Progenitor cell of endocrine pancreas (in vitro differentiated cells): ENCODE measurements around the gene GRAMD4. TPM values are rescaled to one million over a fixed set of nuclear protein-coding genes. Genes with fewer than 3 reads are reported as not detected.
A peak's percentile ranks its signal among the peaks of the same experiment; 100 is the strongest.

Source experiments
- DNase-seq: peaks from one replicate; pipeline ENCODE4 v3.0.0; 2021; ENCODE audit warnings: low spot score; ENCODE audit not compliant: unreplicated experiment
- H3K27ac Mint-ChIP-seq: 2 replicates; pipeline ENCODE4 v1.8.0; 2021; ENCODE audit warnings: mild to moderate bottlenecking, moderate library complexity, mixed read lengths
- H3K27me3 Mint-ChIP-seq: 2 replicates; pipeline ENCODE4 v1.8.0; 2021; ENCODE audit warnings: mixed read lengths
- H3K36me3 Mint-ChIP-seq: 2 replicates; pipeline ENCODE4 v1.8.0; 2022; ENCODE audit warnings: mixed read lengths; ENCODE audit not compliant: insufficient read depth
- H3K4me1 Mint-ChIP-seq: 2 replicates; pipeline ENCODE4 v1.8.0; 2021; ENCODE audit warnings: low read depth, mixed read lengths
- H3K4me3 Mint-ChIP-seq: 2 replicates; pipeline ENCODE4 v1.8.0; 2021; ENCODE audit warnings: low read depth, mild to moderate bottlenecking, moderate library complexity, mixed read lengths
- H3K9me3 Mint-ChIP-seq: 2 replicates; pipeline ENCODE4 v1.8.0; 2021; ENCODE audit warnings: low read depth, mixed read lengths
- CTCF ChIP-seq: fragments of 200-600 bp; sonication (generic); IDR thresholded peaks from one replicate; pipeline ENCODE4 v1.5.0; 2021; ENCODE audit warnings: antibody characterized with exemption, mild to moderate bottlenecking; ENCODE audit not compliant: unreplicated experiment
- total RNA-seq: library from RNA; stranded (reverse); gene quantifications from 2 replicates; pipeline ENCODE4 v1.2.1, GENCODE V29; 2021

The GRAMD4 gene
- total RNA-seq, 1 donor from 2014 or later = 68.8 TPM

GRCh38 chr22:46660604-46661201 lies 40.5 kb downstream of the GRAMD4 start:
- H3K27me3 Mint-ChIP-seq = no peaks in the 10 kb centered on the region
- DNase-seq = no peak
- H3K27ac Mint-ChIP-seq = no peak overlapping the region
- TF ChIP-seq CTCF = peak; percentile 20
- H3K4me1 Mint-ChIP-seq = peaks cover 4% of the 10 kb centered on the region
- H3K36me3 Mint-ChIP-seq = no peaks in the 10 kb centered on the region
- H3K4me3 Mint-ChIP-seq = no peak overlapping the region
- H3K9me3 Mint-ChIP-seq = no peaks in the 10 kb centered on the region

GRCh38 chr22:46661221-46661851 lies 41.1 kb downstream of the GRAMD4 start:
- H3K4me1 Mint-ChIP-seq = peaks cover 4% of the 10 kb centered on the region
- H3K36me3 Mint-ChIP-seq = peaks cover 1% of the 10 kb centered on the region
- H3K27me3 Mint-ChIP-seq = no peaks in the 10 kb centered on the region
- H3K4me3 Mint-ChIP-seq = no peak overlapping the region
- no peak for TF ChIP-seq CTCF
- H3K27ac Mint-ChIP-seq = no peak overlapping the region
- no peaks in the 10 kb centered on the region for H3K9me3 Mint-ChIP-seq
- no peak for DNase-seq

GRCh38 chr22:46662226-46662625 lies 42.0 kb downstream of the GRAMD4 start:
- DNase-seq = no peak
- H3K27ac Mint-ChIP-seq = peak overlapping the region; percentile 29
- no peak for TF ChIP-seq CTCF

GRCh38 chr22:46663001-46663400 lies 42.8 kb downstream of the GRAMD4 start:
- TF ChIP-seq CTCF = no peak

More at GRCh38 chr22:46662226-46662625, 42.0 kb downstream of the GRAMD4 start:
- Mint-ChIP-seq H3K9me3 (no peaks in the 10 kb centered on the region), H3K27me3 (no peaks in the 10 kb centered on the region), H3K4me3 (no peak overlapping the region), H3K4me1 (peaks cover 3% of the 10 kb centered on the region), H3K36me3 (peaks cover 1% of the 10 kb centered on the region)

GRCh38 chr22:46663436-46664100 lies 43.4 kb downstream of the GRAMD4 start:
- no peak for DNase-seq
- H3K27ac Mint-ChIP-seq = peak overlapping the region; percentile 64
- no peak for TF ChIP-seq CTCF
- no peaks in the 10 kb centered on the region for H3K9me3 Mint-ChIP-seq
- peaks cover 1% of the 10 kb centered on the region for H3K36me3 Mint-ChIP-seq
- no peaks in the 10 kb centered on the region for H3K27me3 Mint-ChIP-seq
- peaks cover 3% of the 10 kb centered on the region for H3K4me1 Mint-ChIP-seq
- H3K4me3 Mint-ChIP-seq = no peak overlapping the region

More at GRCh38 chr22:46663001-46663400, 42.8 kb downstream of the GRAMD4 start:
- Mint-ChIP-seq H3K36me3 (peaks cover 1% of the 10 kb centered on the region), H3K4me1 (peaks cover 3% of the 10 kb centered on the region), H3K27me3 (no peaks in the 10 kb centered on the region), H3K9me3 (no peaks in the 10 kb centered on the region), H3K4me3 (no peak overlapping the region), H3K27ac (no peak overlapping the region)
- DNase-seq = no peak
